NAMALWA (cell line): ENCODE results near the gene NSUN5.
"Not testable (repeated sequence)": the region's sequence is repeated elsewhere in the genome, so short reads cannot be mapped to it uniquely, and the experiment has no call there.

Source experiments
- DNase-seq: peaks from one replicate; pipeline ENCODE4 v3.0.0-alpha.2; 2015; ENCODE audit warnings: low spot score

The NSUN5 gene

DNA sequence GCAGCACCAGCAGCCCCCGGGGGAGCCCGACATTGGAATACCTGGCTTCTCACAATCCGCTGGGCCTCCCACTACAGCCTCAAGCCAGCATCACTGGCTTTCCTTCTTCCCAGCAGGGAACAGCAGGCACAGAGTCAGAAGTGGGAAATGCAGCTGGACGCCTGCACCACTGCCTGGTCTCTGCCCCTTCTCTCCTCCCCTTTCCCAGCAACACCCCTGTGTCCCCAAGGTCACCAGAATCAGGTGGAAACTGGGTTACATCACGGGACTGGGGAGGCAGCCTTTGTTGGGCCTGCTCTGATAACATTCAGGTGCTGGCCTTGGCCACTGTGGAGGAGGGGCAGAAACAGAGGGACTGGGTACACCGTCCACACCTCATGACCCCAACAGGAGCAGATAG lies 16.8 kb upstream of the NSUN5 start:
- not testable (repeated sequence) for DNase-seq

DNA sequence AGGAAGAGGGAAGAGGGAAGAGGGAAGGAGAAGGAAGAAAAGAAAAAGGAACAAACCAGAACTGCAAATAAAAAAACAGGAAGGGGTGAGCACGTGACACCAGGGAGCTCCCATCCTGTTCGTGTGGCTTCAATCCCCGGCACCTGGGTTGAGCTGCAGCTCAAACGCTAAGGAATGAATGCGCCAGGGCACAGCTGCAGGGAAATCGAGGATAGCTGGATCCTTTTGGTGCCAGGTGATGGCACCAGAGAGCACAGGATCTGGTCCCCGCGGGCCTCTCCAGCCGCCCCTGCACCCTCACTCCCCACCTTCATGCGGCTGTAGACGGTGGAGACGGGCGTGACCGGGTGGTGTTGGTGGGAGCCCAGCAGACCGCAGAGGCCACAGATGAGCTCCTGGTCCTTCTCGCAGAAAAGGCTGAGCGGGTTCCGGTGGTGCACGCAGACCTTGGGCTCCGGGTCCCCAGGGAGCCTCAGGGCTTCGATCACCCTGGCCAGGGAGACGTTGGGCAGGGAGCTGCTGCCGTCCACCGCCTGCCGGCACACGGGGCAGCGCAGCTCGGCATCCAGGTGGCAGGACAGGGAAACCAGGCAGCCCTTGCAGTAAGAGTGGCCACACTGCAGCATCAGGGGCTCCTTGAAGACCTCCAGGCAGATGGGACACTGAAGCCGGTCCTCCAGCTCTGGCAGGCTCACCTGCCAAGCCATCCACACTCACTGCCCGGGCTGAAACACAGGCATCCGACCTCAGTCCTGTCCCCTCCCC lies 15.6 kb upstream of the NSUN5 start:
- DNase-seq, result peak; percentile 63

DNA sequence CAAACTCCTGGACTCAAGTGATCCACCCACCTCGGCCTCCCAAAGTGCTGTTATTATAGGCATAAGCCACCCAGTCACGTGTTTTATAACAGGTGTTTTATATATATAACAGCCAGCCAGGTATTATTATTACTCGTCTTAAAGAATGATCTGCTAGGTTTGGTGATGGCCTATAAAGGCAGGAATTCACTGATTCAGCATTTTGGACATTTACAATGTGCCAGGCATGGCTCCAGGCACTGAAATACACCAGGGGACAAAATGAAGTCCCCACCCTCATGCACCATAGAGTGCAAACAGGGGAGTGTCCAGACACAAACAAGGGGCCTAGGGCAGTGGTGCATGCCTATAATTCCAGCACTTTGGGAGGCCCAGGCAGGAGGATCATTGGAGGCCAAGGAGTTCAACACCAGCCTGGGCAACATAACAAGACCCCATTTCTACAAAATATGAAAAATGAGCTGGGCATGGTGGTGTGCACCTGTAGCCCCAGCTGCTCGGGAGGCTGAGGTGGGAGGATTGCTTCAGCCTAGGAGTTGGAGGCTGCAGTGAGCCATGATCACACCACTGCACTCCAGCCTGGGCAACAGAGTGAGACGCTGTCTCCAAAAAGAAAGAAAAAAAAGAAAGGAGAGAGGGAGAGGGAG lies 14.9 kb upstream of the NSUN5 start:
- not testable (repeated sequence) for DNase-seq

DNA sequence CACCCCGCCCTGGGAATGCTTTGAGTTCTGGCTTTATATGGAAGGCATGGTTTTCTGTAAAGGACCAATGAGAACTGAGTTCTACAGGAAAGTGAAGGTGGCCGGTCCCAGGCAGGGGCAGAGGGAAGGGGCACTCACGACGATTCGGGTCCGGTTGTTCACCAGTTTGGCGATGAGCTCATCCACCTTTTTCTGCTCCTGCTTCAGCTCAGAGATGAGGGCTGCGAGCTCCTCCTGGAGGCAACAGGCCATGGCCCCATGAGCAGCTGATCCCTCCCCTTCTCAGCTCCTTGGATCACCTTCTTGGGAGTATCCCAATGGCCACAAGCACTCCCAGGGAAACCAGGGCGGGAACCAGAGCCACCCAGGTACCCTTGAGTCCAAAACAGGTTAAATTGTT lies 11.4 kb upstream of the NSUN5 start:
- DNase-seq, result not testable (repeated sequence)

DNA sequence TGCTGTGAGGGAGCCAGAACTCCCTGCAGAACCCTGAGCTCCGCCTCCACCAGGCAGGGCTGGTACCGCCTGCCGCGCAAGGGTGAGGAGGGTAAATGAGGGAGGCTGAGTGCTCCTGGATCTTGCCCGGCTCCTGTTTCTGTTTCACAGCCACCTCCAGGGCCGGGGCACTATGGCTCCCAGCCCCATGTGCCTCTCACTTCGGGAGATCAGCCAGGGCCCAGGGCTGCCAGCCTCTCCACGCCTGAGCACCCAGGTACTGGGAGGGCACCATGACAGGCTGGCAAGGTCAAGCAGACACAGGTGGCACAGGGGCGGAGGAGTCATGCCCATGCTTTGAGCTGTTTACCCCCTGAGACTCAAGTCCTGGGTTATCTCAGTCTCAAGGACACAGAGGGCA lies 10.9 kb upstream of the NSUN5 start:
- DNase-seq, result not testable (repeated sequence)

DNA sequence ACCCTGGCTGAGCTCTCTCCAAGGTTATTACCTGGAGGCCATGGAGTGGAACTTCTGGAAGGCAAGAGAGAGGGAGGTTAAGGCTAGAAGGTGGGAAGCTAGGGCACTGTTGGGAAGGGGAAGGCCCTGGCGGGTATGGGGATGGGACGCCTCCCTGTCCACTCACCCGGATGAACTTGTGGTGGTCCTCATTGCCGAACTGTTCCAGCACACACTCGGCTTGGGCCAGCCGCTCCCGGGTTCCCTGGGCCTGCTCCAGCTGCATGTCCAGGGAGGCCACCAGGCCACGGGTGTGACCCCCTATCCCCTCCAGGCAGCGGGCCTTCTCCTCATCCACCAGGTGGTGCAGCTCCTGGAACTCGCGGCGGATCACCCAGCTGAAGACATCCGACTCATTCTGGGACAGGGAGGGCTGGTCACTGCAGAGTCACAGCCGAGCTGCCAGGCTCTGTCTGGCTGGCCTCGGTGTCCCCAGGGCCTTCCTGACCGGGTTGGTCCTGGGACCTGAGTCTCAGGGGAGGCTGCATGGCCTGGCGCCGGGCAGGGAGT lies 10.1 kb upstream of the NSUN5 start:
- not testable (repeated sequence) for DNase-seq

DNA sequence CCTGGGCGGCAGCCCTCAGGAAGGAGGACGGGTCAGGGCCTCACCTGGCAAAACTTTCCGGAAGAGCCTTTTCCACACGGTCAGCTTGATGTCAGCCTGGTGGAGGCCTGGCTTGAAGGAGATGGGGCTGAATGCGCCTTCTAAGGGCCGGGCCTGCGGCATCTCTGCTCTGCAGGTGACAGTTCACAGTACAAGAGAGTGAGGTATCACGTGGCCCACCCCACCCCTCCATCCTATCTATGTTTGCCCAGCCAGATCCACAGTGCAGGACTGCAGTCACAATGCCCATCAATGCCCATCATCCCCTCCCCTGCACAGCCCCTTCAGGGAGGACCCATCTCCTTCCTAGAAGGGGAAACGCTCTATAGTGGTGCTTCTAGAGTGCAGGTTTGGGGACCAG lies 7.9 kb upstream of the NSUN5 start:
- no peak for DNase-seq

DNA sequence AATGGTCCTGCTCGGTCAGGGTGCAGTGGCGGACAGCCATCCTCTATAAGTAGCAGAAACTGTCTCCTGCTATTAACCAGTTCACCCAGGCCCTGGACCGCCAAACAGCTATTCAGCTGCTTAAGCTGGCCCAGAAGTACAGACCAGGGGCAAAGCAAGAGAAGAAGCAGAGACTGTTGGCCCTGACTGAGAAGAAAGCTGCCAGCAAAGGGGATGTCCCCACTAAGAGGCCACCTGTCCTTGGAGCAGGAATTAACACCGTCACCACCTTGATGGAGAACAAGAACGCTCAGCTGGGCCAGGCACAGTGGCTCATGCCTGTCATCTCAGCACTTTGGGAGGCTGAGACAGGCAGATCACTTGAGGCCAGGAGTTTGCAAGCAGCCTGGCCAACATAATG lies 5.6 kb upstream of the NSUN5 start:
- no peak for DNase-seq

DNA sequence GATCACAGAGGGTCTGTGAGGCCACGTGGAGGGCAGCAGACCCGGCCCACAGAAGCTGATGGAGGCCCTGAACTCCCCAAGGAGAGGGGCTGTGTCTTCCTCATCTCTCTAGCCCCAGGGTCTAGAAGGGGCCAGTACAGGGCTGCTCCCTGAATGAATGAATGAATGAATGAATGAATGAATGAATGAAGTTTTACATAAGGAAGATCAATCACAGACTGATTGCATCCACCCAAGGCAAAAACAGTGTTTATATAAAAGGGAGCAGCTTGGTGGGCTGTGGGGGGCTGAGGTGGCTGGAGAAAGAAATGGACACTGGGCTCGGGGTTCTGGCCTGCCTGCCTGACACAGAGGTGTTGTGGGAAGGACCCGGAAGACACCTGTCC lies 4.9 kb upstream of the NSUN5 start:
- DNase-seq, result no peak

DNA sequence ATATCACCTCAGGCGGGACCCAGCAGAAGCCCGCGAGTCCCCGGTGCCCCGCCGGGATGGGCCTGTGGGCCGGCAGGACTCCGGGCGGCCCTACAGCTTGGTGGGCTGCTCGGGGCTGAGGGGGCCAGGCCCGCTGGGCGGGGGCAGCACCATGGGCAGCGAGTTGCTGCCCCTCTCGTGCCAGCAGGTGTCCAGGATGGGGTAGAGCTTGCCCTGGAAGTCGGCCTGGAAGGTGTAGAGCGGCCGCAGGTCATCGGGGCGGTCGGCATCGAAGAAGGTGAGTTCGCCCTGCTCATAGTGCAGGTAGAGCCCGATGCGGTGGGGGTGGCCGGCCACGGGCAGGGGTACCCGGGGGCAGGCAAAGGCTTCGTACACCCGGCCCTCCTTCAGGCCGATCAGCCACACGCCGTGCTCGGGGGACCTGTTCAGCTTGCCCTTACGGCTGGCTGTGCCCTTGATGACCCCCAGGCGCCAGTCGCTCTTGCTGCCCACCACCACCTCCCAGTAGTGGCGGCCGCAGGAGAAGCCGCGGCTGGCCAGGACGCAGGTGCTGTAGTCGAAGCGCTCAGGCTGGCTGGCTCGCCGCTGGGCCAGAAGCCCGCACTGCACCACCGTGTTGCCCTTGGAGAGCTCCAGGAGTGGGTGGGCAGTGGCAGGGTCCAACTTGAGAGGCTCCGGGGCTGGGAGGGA lies 4.3 kb upstream of the NSUN5 start:
- DNase-seq, result no peak

DNA sequence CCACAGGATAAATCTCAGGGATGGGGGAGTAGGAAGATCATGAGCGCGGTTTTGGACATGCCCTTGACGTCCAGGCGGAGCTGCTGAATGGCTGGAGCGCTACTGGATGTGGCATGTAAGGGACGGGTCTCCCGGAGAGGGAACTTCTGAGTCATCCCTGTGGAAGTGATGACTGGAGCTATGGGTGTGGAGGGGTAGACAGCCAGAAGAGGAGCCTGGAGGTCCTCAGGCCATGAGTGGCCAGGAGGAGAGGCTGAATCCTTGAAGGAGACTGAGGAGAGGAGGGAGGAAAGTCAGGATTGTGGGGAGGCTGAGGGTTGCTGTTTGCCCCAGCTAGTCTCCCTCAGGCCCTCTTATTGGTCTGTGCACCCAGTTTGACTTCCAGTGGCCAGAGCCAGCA lies 2.8 kb upstream of the NSUN5 start:
- not testable (repeated sequence) for DNase-seq

DNA sequence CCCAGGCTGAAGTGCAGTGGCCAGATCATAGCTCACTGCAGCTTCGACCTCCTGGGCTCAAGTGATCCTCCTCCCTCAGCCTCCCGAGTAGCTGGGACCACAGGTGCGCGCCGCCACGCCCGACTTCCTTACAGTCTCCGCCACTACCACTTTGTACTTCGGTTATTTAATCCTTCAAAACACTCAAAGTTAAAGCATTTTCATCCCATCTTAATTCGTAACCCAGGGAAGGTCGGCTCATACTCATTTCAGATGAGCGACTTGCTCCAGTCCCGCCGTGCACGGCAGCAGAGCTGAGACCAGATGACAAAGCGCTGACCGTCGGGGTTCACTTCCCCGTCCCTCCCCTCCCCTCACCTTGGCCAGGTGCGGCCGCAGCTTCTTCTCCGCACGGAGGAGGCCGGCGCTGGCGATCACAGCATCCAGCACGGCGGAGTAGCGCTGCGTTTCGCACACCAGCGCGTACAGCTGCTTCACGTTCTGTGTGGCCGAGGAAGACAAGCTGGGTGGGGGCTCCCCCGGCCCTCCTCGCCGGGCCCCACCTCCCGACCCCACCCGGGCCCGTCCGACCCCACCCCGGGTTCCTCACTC lies 457 bp downstream of the NSUN5 start:
- DNase-seq, result no peak

DNA sequence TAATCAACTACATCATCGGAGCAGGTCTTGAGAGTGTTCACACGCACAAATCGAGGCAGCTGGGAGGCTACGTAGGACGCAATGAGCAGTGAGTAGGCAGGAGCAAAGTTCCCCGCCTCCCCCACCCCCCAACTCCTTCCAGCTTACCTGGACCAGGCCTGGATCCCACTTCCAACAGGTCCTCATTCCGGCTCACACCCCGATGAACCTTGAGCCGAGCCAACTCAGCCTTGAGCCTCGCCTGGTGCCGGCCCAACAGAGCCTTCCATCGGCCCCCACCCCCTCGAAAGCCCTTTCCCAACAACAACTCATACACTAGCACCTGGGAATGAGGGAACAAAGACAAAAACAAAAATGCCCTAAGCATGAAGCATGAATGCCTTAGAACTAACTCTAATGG lies 1.2 kb downstream of the NSUN5 start:
- no peak for DNase-seq

DNA sequence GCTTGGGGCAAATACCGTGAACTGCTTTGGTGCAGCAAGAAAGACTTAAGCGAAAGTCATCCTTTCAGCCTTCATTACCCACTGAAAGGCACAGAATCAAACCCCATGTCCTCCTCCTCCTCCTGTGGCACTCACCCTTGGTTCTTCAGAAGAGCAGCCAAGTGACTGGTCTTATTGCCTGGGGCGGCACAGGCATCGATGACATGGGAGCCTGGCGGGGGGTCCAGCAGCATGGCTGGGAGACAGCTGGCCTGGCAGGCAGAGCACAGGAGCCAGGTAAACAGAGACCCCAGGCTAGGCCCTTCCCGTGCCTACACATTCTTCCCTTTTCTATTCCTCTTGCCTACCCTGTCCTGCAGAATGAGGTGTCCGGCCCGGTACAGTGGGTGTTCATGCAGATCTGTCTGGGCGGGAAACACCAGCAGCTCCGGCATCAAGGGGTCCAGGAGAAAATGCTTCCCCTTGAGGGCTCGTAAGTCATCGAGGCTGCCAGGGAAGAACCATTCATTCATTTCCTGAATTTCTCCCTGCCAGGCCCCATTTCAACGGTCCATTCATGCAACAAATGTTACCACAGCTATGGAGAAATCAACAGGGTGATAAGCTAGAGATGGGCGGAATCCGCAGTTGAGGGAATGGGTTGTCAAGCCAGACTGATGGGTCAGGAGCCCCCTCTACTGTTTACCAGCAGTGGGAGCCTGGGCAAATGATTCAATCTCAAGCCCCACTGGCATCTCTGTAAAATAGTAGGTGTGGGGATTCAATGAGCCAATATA lies 3.8 kb downstream of the NSUN5 start:
- not testable (repeated sequence) for DNase-seq

DNA sequence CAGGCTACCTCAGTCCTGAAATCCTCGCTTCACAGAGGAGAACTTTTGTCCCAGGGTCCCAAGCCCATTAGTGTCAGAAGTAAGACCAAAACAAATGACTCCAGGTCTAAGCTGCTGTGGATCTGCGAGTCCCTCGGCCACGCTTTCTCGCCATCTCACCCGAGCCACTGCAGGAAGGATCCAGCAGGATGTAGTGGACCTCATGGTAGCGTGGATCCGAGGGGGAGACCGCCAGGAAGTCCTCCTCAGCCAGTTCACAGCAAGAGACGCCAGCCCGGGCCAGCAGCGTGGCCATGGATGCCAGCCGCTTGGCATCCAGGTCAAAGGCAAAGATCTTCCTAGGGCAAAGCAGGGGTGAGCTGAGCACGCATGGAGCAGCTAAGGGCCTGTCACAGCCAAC lies 4.6 kb downstream of the NSUN5 start:
- DNase-seq, result no peak

DNA sequence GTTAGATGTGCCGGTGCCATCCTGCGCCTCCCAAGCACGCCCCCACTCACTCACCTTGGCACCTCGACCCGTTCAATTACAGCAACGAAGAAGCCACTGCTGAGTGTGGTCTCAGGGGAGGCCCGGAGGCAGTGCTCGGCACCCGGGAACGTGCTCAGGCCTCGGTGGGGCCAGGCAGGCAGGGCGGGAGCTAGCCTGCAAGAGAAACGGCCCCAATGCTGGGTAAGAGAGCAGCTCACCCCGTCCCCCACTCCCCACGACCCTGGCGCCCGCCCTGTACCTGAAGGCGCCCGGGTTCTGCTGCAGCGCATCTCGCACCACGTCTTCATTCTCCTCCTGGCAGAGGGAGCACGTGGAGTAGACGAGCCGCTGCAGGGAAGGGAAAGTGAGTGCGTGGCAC lies 5.1 kb downstream of the NSUN5 start:
- DNase-seq, result no peak

DNA sequence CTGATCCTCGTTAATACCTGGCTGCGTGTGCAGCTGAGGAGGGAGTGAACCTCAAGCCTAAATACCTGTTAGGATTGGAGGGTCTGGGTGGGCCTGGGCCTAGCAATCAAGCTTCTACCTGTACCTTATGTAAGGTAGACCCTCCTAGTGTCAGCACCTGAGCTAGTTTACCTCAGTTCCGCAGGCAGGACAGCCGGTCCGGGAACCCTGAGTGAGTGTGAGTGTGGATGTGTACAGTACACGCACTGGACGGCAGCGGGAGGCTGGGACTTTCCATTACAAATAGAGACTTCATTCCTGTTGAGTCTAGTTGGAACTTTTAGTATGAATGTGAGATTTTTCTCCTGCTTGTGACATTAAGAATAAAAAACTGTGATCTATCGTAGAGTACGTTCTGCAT lies 5.8 kb downstream of the NSUN5 start:
- DNase-seq, result not testable (repeated sequence)

DNA sequence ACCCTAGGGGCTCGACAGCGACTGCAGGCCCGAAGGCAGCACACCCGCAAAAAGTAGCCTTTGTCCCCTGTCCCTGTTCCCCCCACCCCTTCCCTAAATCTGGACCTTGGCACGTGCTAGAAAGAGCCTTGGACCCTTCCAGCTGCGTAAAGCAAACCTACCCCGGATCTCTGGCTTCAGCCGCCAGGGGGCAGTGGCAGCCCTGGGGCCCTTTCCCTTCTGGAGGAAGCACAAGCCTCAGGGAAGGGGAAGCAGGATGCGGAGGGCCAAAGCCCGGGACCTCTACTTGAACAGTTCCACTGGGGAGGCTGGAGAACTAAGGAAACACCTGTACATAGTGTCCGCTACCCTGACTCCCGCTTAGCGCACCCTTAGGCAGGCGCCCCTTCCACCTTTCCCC lies 7.5 kb downstream of the NSUN5 start:
- DNase-seq, result not testable (repeated sequence)

DNA sequence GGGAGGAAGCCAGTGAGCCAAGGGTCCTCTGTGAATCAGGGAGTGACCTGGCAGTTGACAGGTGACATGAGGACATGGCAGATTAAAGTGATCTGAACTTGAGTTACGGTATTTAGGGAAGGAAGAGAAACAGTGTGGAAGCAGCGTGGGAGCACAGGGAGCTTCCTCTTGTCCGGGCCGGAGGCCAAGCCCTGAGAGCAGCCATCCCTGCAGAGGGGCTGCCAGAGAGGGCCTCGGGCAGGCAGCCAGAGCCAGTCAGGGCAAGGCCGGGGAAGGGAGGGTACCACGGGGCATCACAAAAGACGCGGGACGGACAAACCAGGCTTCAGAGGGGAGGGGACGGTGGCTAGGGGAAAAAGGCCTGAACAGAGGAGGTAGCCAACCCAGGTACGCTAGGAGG lies 8.8 kb downstream of the NSUN5 start:
- not testable (repeated sequence) for DNase-seq

DNA sequence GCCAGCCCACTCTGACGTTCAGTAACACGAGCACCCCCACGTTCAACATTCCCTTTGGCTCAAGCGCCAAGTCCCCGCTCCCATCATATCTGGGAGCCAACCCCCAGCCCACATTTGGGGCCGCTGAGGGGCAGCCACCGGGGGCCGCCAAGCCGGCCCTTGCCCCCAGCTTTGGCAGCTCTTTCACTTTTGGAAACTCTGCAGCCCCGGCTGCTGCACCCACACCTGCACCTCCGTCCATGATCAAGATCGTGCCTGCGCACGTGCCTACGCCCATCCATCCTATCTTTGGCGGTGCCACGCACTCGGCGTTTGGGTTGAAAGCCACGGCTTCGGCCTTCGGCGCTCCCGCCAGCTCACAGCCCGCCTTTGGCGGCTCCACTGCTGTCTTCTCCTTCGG lies 10.9 kb downstream of the NSUN5 start:
- DNase-seq, result not testable (repeated sequence)

DNA sequence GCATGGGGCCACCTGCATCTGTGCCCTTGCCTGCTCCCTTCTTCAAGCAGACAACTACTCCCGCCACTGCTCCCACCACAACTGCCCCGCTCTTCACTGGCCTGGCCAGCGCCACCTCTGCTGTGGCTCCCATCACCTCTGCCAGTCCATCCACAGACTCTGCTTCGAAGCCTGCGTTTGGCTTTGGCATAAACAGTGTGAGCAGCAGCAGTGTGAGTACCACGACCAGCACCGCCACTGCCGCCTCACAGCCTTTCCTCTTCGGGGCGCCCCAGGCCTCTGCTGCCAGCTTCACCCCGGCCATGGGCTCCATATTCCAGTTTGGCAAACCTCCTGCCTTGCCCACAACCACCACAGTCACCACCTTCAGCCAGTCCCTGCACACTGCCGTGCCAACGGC lies 11.4 kb downstream of the NSUN5 start:
- not testable (repeated sequence) for DNase-seq

DNA sequence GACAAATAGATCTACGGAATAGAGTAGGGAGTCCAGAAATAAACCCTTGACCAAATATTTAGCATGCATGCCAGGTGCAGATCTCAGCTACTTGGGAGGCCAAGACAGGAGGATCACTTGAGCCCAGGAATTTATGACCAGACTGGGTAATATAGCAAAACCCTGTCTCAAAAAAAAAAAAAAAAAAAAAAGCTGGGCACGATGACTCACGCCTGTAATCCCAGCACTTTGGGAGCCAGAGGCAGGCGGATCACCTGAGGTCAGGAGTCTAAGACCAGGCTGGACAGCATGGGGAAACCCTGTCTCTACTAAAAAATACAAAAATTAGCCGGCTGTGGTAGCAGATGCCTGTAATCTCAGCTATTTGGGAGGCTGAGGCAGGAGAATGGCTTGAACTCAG lies 31.4 kb downstream of the NSUN5 start:
- not testable (repeated sequence) for DNase-seq
